K562 (cell line): ENCODE results near the gene OBSCN. TPM values are rescaled to one million over a fixed set of nuclear protein-coding genes. Genes with fewer than 3 reads are reported as not detected.

Experiments
- ATAC-seq: fragments of 200-7000 bp; cut with Tn5 transposase; 3 replicates; pipeline ENCODE4 v1.9.1; 2020; ENCODE audit warnings: moderate library complexity
- BruUV-seq: library from RNA; stranded (reverse); fragments of 400-500 nt; replicated peaks from 2 replicates; lab custom pipeline; 2021; lab: Mats Ljungman, UMichigan
- CTCF ChIA-PET: fragments of 300-600 bp; formaldehyde crosslinking; extraction: SDS; loops from one replicate; lab custom pipeline; 2021; ENCODE audit warnings: low intra/inter-chr PET ratio; lab: Yijun Ruan, JAX
- POLR2A ChIA-PET: fragments of 300-600, 350-650 bp; sonication (Branson Sonifier 250); formaldehyde crosslinking; extraction: SDS; loops from one replicate; lab custom pipeline; 2021; ENCODE audit warnings: antibody characterized with exemption, inconsistent platforms; lab: Yijun Ruan, JAX
- DNase-seq, 4 experiments: peaks; one replicate each; pipeline versions ENCODE4 v3.0.0 to v3.0.0-alpha.2; 2011 to 2018; ENCODE audit warnings: low spot score in 3 of 4, mixed read lengths in 3 of 4; ENCODE audit errors: extremely low read depth in 1 of 4
- FAIRE-seq: peaks from 2 replicates; lab custom pipeline; 2011; peaks lifted over from hg19 to GRCh38; lab: Jason Lieb, UNC
- H2AFZ ChIP-seq: 2 replicates; pipeline ENCODE4 v1.6.0; 2011; ENCODE audit warnings: low read depth, low read length, control low read depth, inconsistent platforms
- H3K27ac ChIP-seq: fragments of 200-600 bp; 3 replicates; pipeline ENCODE4 v1.8.0; 2011; ENCODE audit warnings: low read depth, mild to moderate bottlenecking, control low read depth, inconsistent platforms, low read length, moderate library complexity, mixed read lengths; ENCODE audit errors: extremely low read depth
- H3K27me3 ChIP-seq, 2 experiments: fragments of 300-600 bp in 1 of 2; 2 replicates in 1 of 2; 3 replicates in 1 of 2; pipeline versions ENCODE4 v1.6.0 to v1.8.0; 2011; ENCODE audit warnings: inconsistent platforms in 2 of 2, low read length in 2 of 2, mild to moderate bottlenecking in 1 of 2, mixed read lengths in 1 of 2, moderate library complexity in 1 of 2; ENCODE audit not compliant: control insufficient read depth in 2 of 2, insufficient read depth in 2 of 2
- H3K36me3 ChIP-seq: fragments of 300-600 bp; 3 replicates; pipeline ENCODE4 v1.8.0; 2011; ENCODE audit warnings: mild to moderate bottlenecking, low read length, inconsistent platforms; ENCODE audit not compliant: control insufficient read depth, insufficient read depth
- H3K4me1 ChIP-seq, 2 experiments: fragments of 200-600 bp in 1 of 2; replicated peaks in 1 of 2; 2 replicates in 1 of 2; 3 replicates in 1 of 2; pipeline versions ENCODE4 v1.5.1 to v1.8.0; 2011; ENCODE audit warnings: inconsistent platforms in 2 of 2, low read length in 2 of 2, mild to moderate bottlenecking in 1 of 2, mixed read lengths in 1 of 2, moderate library complexity in 1 of 2; ENCODE audit not compliant: control insufficient read depth in 2 of 2, insufficient read depth in 2 of 2
- H3K4me2 ChIP-seq: 2 replicates; pipeline ENCODE4 v1.6.1; 2011; ENCODE audit warnings: low read length, control low read depth, inconsistent platforms, mixed read lengths; ENCODE audit not compliant: insufficient read depth
- H3K4me3 ChIP-seq: fragments of 200-600 bp; sonication (generic), shearing (Covaris generic); 2 replicates; pipeline ENCODE4 v1.5.1; 2016; ENCODE audit warnings: control low read depth, inconsistent platforms
- H3K79me2 ChIP-seq: fragments of 200-600 bp; 3 replicates; pipeline ENCODE4 v1.8.0; 2011; ENCODE audit warnings: low read length, inconsistent platforms; ENCODE audit not compliant: control insufficient read depth, insufficient read depth
- H3K9ac ChIP-seq, 2 experiments: 2 replicates each; pipeline versions ENCODE4 v1.6.0 to v1.6.1; 2011; ENCODE audit warnings: low read depth in 2 of 2, low read length in 2 of 2, control low read depth in 1 of 2, inconsistent platforms in 1 of 2, mild to moderate bottlenecking in 1 of 2, mixed read lengths in 1 of 2; ENCODE audit not compliant: insufficient read depth in 1 of 2
- H3K9me1 ChIP-seq: one replicate; pipeline ENCODE4 v1.6.0; 2011; ENCODE audit warnings: inconsistent platforms, mild to moderate bottlenecking, low read length, moderate library complexity; ENCODE audit not compliant: control insufficient read depth, insufficient read depth
- H3K9me3 ChIP-seq: replicated peaks from 2 replicates; pipeline ENCODE4 v1.5.1; 2011; ENCODE audit warnings: low read depth, low read length, inconsistent platforms; ENCODE audit not compliant: control insufficient read depth, insufficient read depth
- H4K20me1 ChIP-seq: replicated peaks from 2 replicates; pipeline ENCODE4 v1.6.1; 2011; ENCODE audit warnings: low read length, inconsistent platforms, mixed read lengths; ENCODE audit not compliant: control insufficient read depth, insufficient read depth
- CREBBP ChIP-seq: IDR thresholded peaks from one replicate; pipeline ENCODE4 v1.6.1; 2012; ENCODE audit warnings: low read depth, mild to moderate bottlenecking, control low read depth, inconsistent platforms, low read length
- CSDE1 ChIP-seq, 2 experiments: fragments of 450-650 bp; IDR thresholded peaks; 2 replicates each; pipeline ENCODE4 v1.6.1; 2016; ENCODE audit warnings: mild to moderate bottlenecking in 1 of 2
- EWSR1 ChIP-seq: fragments of 450-650 bp; IDR thresholded peaks from 2 replicates; pipeline ENCODE4 v1.6.1; 2018; ENCODE audit warnings: borderline replicate concordance, mild to moderate bottlenecking, low read depth, moderate library complexity; ENCODE audit not compliant: partially characterized antibody
- GABPB2 ChIP-seq: fragments of 250-450 bp; sonication (Bioruptor Pico); conservative IDR thresholded peaks from 2 replicates; pipeline ENCODE4 v1.5.1; 2021; ENCODE audit warnings: mild to moderate bottlenecking
- GTF2E2 ChIP-seq: fragments of 200-800 bp; sonication (Bioruptor generic); IDR thresholded peaks from 2 replicates; pipeline ENCODE4 v1.6.1; 2016; ENCODE audit warnings: missing genetic modification characterization, missing compliant biosample characterization
- HDAC3 ChIP-seq: fragments of 450-650 bp; IDR thresholded peaks from 2 replicates; pipeline ENCODE4 v1.6.1; 2018; ENCODE audit warnings: borderline replicate concordance, mild to moderate bottlenecking, moderate library complexity; ENCODE audit not compliant: partially characterized antibody
- HNRNPLL ChIP-seq: fragments of 200-400 bp; formaldehyde crosslinking; IDR thresholded peaks from 2 replicates; pipeline ENCODE4 v1.6.1; 2017; ENCODE audit warnings: low read length, low read depth, mild to moderate bottlenecking; ENCODE audit not compliant: poor library complexity, severe bottlenecking
- IFI16 ChIP-seq: fragments of 250-450 bp; sonication (Bioruptor Pico); IDR thresholded peaks from 2 replicates; pipeline ENCODE4 v2.1.2; 2022; ENCODE audit warnings: mild to moderate bottlenecking, inconsistent platforms
- MLX ChIP-seq, 2 experiments: fragments of 450-650 bp in 1 of 2; sonication (generic) in 1 of 2; formaldehyde crosslinking; conservative IDR thresholded peaks; 2 replicates each; pipeline versions ENCODE4 v1.4.0 to v1.8.1; 2020 to 2022; ENCODE audit warnings: mild to moderate bottlenecking in 1 of 2, missing genetic modification reagents in 1 of 2
- RBBP5 ChIP-seq: fragments of 200-600 bp; sonication (generic); IDR thresholded peaks from 2 replicates; pipeline ENCODE4 v1.6.1; 2012; ENCODE audit warnings: borderline replicate concordance, mild to moderate bottlenecking, low read length, control low read depth, inconsistent platforms; ENCODE audit not compliant: insufficient read depth, poor library complexity, severe bottlenecking
- SIX5 ChIP-seq, 2 experiments: IDR thresholded peaks; 2 replicates each; pipeline ENCODE4 v1.6.1; 2011; ENCODE audit warnings: low read length in 2 of 2, borderline replicate concordance in 1 of 2, low read depth in 1 of 2, mild to moderate bottlenecking in 1 of 2, moderate library complexity in 1 of 2; ENCODE audit not compliant: insufficient read depth in 1 of 2
- SMARCA5 ChIP-seq: fragments of 450-650 bp; IDR thresholded peaks from 2 replicates; pipeline ENCODE4 v1.6.1; 2016
- ZBTB2 ChIP-seq: fragments of 450-650 bp; IDR thresholded peaks from 2 replicates; pipeline ENCODE4 v1.6.1; 2016; ENCODE audit warnings: antibody characterized with exemption
- ZNF140 ChIP-seq: fragments of 250-450 bp; sonication (Bioruptor Pico); IDR thresholded peaks from 2 replicates; pipeline ENCODE4 v1.8.0; 2021; ENCODE audit warnings: moderate library complexity, mild to moderate bottlenecking, inconsistent platforms
- ZNF175 ChIP-seq: fragments of 200-800 bp; sonication (Bioruptor generic); IDR thresholded peaks from 2 replicates; pipeline ENCODE4 v1.6.1; 2016; ENCODE audit warnings: low read depth, mild to moderate bottlenecking, missing genetic modification characterization, missing compliant biosample characterization
- ZNF311 ChIP-seq: fragments of 250-450 bp; sonication (Bioruptor Pico); IDR thresholded peaks from 2 replicates; pipeline ENCODE4 v1.4.0; 2020; ENCODE audit warnings: mild to moderate bottlenecking, moderate library complexity
- ZNF57 ChIP-seq: fragments of 450-650 bp; formaldehyde crosslinking; IDR thresholded peaks from 2 replicates; pipeline ENCODE4 v1.4.0; 2020; ENCODE audit warnings: mild to moderate bottlenecking, moderate library complexity
- ZNF699 ChIP-seq: fragments of 250-450 bp; sonication (Bioruptor Pico); IDR thresholded peaks from 2 replicates; pipeline ENCODE4 v1.8.0; 2021; ENCODE audit warnings: mild to moderate bottlenecking, moderate library complexity; ENCODE audit not compliant: insufficient replicate concordance
- WGBS: fragments of 100-300 bp; shearing (Covaris generic); methylation state at CpG from one replicate; pipeline ENCODE4 v1.1.6; 2016; ENCODE audit warnings: low coverage, mixed read lengths; ENCODE audit not compliant: insufficient coverage; ENCODE audit errors: missing lambda C conversion rate; 5-methylcytosine and 5-hydroxymethylcytosine counted together
- in situ Hi-C: fragments of 300-500 bp; cut with MboI; formaldehyde crosslinking; loops from 4 replicates; pipeline ENCODE4 v1.15.0; 2018; ENCODE audit warnings: inconsistent platforms, mixed read lengths
- intact Hi-C: fragments of 100-400 bp; cut with micrococcal nuclease; formaldehyde crosslinking; loops from 2 replicates; pipeline ENCODE4 v1.14.2; 2022
- polyA plus RNA-seq, 8 experiments: library from polyadenylated mRNA; depleted of rRNA in 4 of 8; stranded (reverse) in 5 of 8; unstranded in 3 of 8; fragments of >200 nt; fragmentation: Nextera tagmentation in 2 of 8; fragmentation: Illumina TruSeq in 1 of 8; extraction: Ambion mirVana in 2 of 8; extraction: Trizol in 1 of 8; gene quantifications; 2 replicates each; pipeline versions ENCODE4 v1.2.1 to v1.2.3, GENCODE V29; 2011 to 2014; ENCODE audit warnings: inconsistent platforms in 1 of 8, missing spikeins in 1 of 8
- total RNA-seq, 7 experiments: library from RNA; depleted of rRNA in 6 of 7; stranded (reverse); fragments of >200 nt in 6 of 7; fragmentation: Illumina TruSeq in 2 of 7; extraction: Trizol in 2 of 7; gene quantifications; 2 replicates each; pipeline versions ENCODE4 v1.2.1 to v1.2.3, GENCODE V29; 2011 to 2021; ENCODE audit warnings: low replicate concordance in 1 of 7
- TF ChIP-seq, protein P1 (sequence below): fragments of 250-450 bp; sonication (Bioruptor Pico); IDR thresholded peaks from 2 replicates; pipeline ENCODE4 v1.5.0; 2022; ENCODE audit warnings: mild to moderate bottlenecking

OBSCN gene
- total and polyA plus RNA-seq, 9 of the 15 experiments (the other 6 are each of a cell fraction or from before 2014, with no cell fraction given) = 0.18 to 19.7 (median 3.6) TPM

GRCh38 chr1:228279722-228280105 is 71.9 kb downstream of the OBSCN start:
- Histone ChIP-seq H3K79me2 (peaks cover 2% of the 10 kb centered on the region; the same call in 1 of the 3 replicates), H4K20me1 (no peaks in the 10 kb centered on the region; the same call in 1 of the 2 replicates), H3K4me2 (no peak overlapping the region), H3K9me3 (no peaks in the 10 kb centered on the region), H3K9ac (no peak overlapping the region), H3K4me1 (peaks cover 5 to 71% of the 10 kb centered on the region in 2 experiments; a peak in 3 of 5 replicates), H3K36me3 (peaks cover 1% of the 10 kb centered on the region; the same call in 1 of the 3 replicates), H2AFZ (no peak overlapping the region), H3K27ac (no peak overlapping the region), H3K9me1 (peaks cover 4% of the 10 kb centered on the region), H3K4me3 (no peak overlapping the region), H3K27me3 (no peaks in the 10 kb centered on the region)
- 53% methylated on average over 12 of the region's 12 CpGs for WGBS
- in situ Hi-C loops (no loop called here), intact Hi-C loops (no loop called here)
- FAIRE-seq (no peak), ATAC-seq (no peak), DNase-seq (no peak)
- ChIA-PET POLR2A (interaction anchor here (0.5 to 1.0 kb wide), 3 partner anchors 11 to 1061 kb away, joined by 3 to 4 read pairs (median 4); no protein-coding TSS in a partner anchor), CTCF (no interaction called here)
- no TSS peak for BruUV-seq
- TF ChIP-seq, protein P1, sequence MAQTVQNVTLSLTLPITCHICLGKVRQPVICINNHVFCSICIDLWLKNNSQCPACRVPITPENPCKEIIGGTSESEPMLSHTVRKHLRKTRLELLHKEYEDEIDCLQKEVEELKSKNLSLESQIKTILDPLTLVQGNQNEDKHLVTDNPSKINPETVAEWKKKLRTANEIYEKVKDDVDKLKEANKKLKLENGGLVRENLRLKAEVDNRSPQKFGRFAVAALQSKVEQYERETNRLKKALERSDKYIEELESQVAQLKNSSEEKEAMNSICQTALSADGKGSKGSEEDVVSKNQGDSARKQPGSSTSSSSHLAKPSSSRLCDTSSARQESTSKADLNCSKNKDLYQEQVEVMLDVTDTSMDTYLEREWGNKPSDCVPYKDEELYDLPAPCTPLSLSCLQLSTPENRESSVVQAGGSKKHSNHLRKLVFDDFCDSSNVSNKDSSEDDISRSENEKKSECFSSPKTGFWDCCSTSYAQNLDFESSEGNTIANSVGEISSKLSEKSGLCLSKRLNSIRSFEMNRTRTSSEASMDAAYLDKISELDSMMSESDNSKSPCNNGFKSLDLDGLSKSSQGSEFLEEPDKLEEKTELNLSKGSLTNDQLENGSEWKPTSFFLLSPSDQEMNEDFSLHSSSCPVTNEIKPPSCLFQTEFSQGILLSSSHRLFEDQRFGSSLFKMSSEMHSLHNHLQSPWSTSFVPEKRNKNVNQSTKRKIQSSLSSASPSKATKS (CRISPR knock-in tag) = no peak
- TF ChIP-seq MLX (CRISPR knock-in tag; conservative IDR thresholded peaks at IDR 0.05) (no peak), IFI16 (CRISPR knock-in tag) (no peak), HDAC3 (no peak), SIX5 (IDR thresholded peaks at IDR 0.05; ENCODE audit: borderline replicate concordance in 1 of 2, insufficient read depth in 1 of 2, low read depth in 1 of 2, low read length in 2 of 2) (no peak), EWSR1 (no peak), GTF2E2 (tag) (no peak), HNRNPLL (no peak), CSDE1 (IDR thresholded peaks at IDR 0.05) (no peak), ZNF175 (no peak), RBBP5 (no peak), ZNF140 (CRISPR knock-in tag) (no peak), ZNF699 (CRISPR knock-in tag) (no peak), GABPB2 (no peak), ZNF311 (no peak), CREBBP (no peak), ZBTB2 (no peak), SMARCA5 (no peak), ZNF57 (no peak)
